ENCODE measurements around the gene ZNF507.

Gene ZNF507

DNA sequence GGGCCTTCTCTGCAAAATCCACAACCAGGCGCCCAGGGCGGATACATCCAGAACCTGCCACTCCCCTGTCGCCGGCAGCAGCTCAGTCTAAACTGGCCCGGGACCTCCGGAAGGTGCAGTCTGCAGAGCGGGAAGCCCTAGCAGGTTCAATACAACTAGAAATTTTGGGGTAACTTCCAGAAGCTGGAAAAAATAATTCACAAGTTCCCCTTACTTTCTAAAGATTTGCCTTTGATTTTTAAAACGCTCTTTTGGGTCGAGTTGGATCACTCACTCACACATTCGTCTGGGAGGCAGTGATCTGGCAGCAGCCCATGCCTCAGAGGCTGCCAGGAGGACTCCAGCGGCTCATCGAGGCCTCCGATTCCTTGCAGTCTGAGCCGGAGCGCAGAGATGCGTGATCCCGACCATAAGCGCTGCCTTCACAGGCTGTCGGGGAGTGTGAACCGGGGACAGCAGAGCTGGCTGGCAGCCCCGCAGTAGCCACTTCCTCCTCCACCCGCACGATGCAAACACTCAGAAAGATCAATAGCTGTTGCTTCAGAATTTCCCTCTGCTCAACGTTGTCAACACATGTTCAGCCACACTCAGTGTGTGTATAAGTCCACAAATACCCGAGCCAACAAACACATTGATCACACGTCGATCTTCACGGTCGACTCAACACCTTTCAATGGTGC is 35.6 kb upstream of the ZNF507 start:
- peak; percentile 8 for DNase-seq (ENCODE audit: low read depth)
- no peak overlapping the region for H3K4me3 ChIP-seq (ENCODE audit: low read length)
- TF ChIP-seq, protein P1, sequence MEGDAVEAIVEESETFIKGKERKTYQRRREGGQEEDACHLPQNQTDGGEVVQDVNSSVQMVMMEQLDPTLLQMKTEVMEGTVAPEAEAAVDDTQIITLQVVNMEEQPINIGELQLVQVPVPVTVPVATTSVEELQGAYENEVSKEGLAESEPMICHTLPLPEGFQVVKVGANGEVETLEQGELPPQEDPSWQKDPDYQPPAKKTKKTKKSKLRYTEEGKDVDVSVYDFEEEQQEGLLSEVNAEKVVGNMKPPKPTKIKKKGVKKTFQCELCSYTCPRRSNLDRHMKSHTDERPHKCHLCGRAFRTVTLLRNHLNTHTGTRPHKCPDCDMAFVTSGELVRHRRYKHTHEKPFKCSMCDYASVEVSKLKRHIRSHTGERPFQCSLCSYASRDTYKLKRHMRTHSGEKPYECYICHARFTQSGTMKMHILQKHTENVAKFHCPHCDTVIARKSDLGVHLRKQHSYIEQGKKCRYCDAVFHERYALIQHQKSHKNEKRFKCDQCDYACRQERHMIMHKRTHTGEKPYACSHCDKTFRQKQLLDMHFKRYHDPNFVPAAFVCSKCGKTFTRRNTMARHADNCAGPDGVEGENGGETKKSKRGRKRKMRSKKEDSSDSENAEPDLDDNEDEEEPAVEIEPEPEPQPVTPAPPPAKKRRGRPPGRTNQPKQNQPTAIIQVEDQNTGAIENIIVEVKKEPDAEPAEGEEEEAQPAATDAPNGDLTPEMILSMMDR (conservative IDR thresholded peaks at IDR 0.05; ENCODE audit: low read length) = no peak

- H3K4me3 ChIP-seq (ENCODE audit: low read length) = no peak overlapping the region
- TF ChIP-seq, protein P1 (conservative IDR thresholded peaks at IDR 0.05; ENCODE audit: low read length) = no peak
- DNase-seq (ENCODE audit: low read depth) = no peak
Observed at GRCh38 chr19:32311371-32311770, 34.0 kb upstream of the ZNF507 start.

DNA sequence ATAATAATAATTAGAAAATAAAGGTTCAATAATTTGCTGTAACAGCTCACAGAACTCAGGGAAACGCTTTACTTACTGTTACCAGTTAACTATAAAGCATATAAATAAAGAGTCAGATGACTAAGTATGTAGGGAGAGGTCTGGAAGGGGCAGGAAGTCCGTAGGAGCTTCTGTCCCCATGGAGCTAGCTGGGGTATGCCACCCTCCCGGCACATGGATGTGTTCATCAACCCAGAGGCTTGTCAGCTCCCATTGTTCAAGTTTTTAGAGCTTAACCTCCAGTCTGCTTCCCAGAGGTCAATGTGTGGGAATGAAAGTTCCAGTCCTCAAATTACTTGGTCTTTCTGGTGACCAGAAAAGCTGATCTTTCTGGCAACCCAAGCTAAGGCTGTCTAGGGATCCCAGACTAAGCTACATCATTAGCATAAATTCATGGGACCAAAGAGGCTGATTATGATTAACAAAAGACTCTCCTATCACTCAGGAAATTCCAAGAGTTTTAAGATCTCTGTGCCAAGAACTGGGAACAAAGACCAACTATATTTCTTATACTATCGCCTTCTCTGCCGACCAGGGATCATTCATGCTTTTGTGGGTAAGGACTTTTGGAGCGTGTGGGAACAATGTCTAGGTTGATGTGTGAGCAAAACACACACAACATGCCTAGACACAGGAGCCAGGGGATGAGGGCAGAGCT is 31.7 kb upstream of the ZNF507 start:
- no peak for DNase-seq (ENCODE audit: low read depth)
- H3K4me3 ChIP-seq (ENCODE audit: low read length) = no peak overlapping the region
- TF ChIP-seq, protein P1 (conservative IDR thresholded peaks at IDR 0.05; ENCODE audit: low read length) = no peak

GRCh38 chr19:32316034-32316433 is 29.4 kb upstream of the ZNF507 start:
- TF ChIP-seq, protein P1 (conservative IDR thresholded peaks at IDR 0.05; ENCODE audit: low read length) = no peak
- H3K4me3 ChIP-seq (ENCODE audit: low read length) = no peak overlapping the region
- DNase-seq (ENCODE audit: low read depth) = no peak

GRCh38 chr19:32317086-32317485 is 28.3 kb upstream of the ZNF507 start:
- no peak overlapping the region for H3K4me3 ChIP-seq (ENCODE audit: low read length)
- TF ChIP-seq, protein P1 (conservative IDR thresholded peaks at IDR 0.05; ENCODE audit: low read length) = no peak
- no peak for DNase-seq (ENCODE audit: low read depth)

DNA sequence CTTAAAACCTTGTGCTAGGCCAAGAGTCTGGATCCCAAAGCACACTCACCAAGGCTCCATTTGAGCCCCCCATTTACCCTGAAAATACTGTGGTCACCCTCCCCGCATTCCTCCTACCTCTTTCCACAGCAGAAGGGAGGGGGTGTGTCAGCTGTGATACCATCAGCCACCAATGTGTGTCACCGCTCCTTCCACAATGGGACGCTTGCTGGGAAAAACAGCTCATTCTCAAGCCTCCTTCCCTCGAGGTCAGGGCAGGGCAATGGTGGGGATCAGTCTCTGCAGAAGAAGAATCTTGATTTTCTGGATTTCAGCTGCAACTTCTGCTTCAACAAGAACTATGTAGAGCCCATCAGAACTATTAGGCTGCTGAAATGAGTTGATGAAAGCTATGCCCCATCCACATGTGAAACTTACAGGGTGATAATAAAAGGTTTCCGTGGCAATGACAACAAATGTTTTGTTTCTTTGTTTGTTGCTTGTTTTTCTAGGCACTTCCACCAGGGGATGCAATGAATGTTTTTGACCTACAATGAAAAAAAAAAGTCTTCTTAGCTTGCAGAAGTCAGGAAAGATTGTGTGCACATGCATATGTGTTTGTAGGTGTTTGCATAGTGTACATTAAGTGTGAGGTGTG is 26.4 kb upstream of the ZNF507 start:
- H3K4me3 ChIP-seq (ENCODE audit: low read length) = no peak overlapping the region
- TF ChIP-seq, protein P1 (conservative IDR thresholded peaks at IDR 0.05; ENCODE audit: low read length) = peak; percentile 3; the same call in 1 of the 2 replicates
- no peak for DNase-seq (ENCODE audit: low read depth)

Data from AG10803 (cell line).